SH-SY5Y (cell line): ENCODE data around the gene ADAMTS5.

Experiments used
- GATA2 ChIP-seq: IDR thresholded peaks from 2 replicates; pipeline ENCODE4 v1.6.1; 2011; ENCODE audit warnings: mild to moderate bottlenecking, low read depth, low read length
- GATA3 ChIP-seq: IDR thresholded peaks from 2 replicates; pipeline ENCODE4 v1.6.1; 2011; ENCODE audit warnings: low read depth, mild to moderate bottlenecking, low read length, moderate library complexity

The ADAMTS5 gene

DNA sequence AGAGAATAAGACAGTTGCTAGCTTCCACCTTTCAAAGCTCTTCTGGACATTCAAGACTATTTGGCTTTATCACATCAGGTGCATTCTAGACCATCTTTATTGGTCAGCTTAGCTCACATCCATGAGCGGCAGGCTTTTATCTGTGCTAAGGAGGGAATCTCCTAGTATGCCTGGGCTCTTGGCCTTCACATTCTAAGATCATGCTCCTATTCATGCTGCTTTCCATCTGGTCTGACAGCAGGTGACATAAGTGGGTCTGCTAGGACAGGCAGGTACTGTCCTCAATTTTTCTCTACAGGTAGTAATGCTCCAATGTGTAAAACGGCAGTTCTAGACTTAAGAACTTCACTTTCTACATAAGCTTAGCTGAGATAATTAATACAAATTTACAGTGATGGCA lies 82.5 kb downstream of the ADAMTS5 start:
- no peak for TF ChIP-seq GATA3
- no peak for TF ChIP-seq GATA2

GRCh38 chr21:26883768-26884167 lies 83.1 kb downstream of the ADAMTS5 start:
- TF ChIP-seq GATA3 (no peak), GATA2 (no peak)

DNA sequence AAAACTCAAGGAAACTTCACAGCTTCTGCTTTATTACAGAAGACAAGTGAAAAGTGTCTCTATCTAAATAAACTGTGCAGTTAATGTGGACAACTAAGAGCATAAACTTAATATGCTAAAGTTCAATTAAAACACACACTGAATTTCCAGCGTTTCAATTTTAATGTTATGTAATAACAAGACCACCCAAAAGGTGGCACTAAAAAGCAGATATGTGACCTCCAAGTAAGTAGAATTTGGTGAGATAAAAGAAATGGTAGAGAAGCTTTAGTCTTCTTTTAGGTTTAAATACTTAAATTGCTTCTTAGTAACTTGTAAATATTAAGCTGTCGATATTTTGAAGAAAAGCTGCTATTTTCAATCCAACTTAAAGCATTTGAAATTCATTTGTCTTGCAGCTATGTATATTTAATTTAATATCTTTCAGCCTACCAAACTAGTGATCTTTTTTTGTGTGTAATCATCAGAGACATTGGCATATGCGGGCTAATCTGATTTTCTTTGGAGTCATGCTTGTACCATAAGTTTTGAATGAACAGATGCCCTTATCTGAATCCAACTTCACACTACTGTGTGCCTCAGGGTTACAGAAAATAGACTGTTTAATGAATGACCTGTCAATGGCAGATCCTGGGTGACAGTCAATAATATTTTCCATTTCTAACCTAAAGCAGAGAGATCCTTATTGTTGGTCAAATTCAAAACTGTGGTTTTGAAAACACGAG lies 85.2 kb downstream of the ADAMTS5 start:
- TF ChIP-seq GATA3 (peak; percentile 63; the same call in 1 of the 2 replicates), GATA2 (peak; percentile 54)

DNA sequence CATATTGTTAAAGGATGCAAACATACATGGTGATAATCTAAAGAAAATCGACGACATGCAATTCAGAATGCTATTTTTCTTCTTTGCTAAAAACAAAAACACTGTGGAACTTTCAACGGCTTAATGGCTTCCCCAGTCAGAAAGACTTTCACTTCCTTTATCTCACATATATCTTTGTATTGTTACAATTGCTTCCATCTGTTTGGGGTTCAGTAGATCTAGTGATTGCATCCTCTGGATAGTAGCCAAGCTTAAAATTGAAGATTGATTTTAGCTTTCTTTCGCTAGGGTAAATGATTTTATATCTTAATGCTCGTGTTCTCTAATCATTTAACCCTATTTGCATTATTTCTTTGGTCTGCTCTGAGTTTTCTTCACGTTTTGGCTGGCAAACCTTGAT lies 89.9 kb downstream of the ADAMTS5 start:
- TF ChIP-seq GATA3 (peak; percentile 75), GATA2 (peak; percentile 70; the same call in 1 of the 2 replicates)

DNA sequence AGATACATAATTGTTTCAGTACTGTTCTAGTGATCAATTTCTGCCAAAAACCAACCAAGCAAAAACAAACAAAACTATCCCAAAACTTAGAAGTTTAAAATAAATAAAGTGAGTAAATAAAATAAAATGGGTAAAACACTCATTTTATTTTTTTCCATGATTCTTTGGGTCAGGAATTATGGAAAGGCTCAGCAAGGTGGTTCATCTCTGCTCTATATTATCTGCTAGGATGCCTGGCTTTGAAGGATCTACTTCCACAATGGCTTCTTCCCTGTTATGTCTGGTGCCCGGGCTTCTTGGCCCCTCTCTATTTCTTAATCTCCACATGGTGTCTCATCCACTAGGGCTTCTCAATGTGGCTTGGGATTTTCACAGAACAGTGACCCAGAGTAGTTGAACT lies 92.5 kb downstream of the ADAMTS5 start:
- TF ChIP-seq GATA3 (no peak), GATA2 (no peak)
